ENCODE measurements around the gene SRP68. TPM values are rescaled to one million over a fixed set of nuclear protein-coding genes. Genes with fewer than 3 reads are reported as not detected.

Gene SRP68
- total RNA-seq, 1 donor from 2014 or later: 17.0 TPM

- DNase-seq: no peak
Observed at GRCh38 chr17:76017481-76018339, 54.6 kb downstream of the SRP68 start.

- DNase-seq: no peak
Observed at GRCh38 chr17:76014925-76015261, 57.4 kb downstream of the SRP68 start.

GRCh38 chr17:76014100-76014924, 58.0 kb downstream of the SRP68 start:
- DNase-seq: peak; percentile 16

- no peak for DNase-seq
Observed at GRCh38 chr17:76013377-76013932, 58.9 kb downstream of the SRP68 start.

- no peak for DNase-seq
Observed at GRCh38 chr17:76011951-76012350, 60.4 kb downstream of the SRP68 start.

GRCh38 chr17:76009969-76010661, 62.2 kb downstream of the SRP68 start:
- DNase-seq: no peak

- DNase-seq: no peak
Observed at GRCh38 chr17:76009447-76009846, 62.9 kb downstream of the SRP68 start.

- DNase-seq: no peak
Observed at GRCh38 chr17:76008630-76009425, 63.5 kb downstream of the SRP68 start.

GRCh38 chr17:76008208-76008607, 64.1 kb downstream of the SRP68 start:
- no peak for DNase-seq

- no peak for DNase-seq
Observed at GRCh38 chr17:76007850-76008165, 64.5 kb downstream of the SRP68 start.

GRCh38 chr17:76007131-76007849, 65.0 kb downstream of the SRP68 start:
- no peak for DNase-seq

- DNase-seq: peak; percentile 29
Observed at GRCh38 chr17:76005263-76006149, 66.8 kb downstream of the SRP68 start.

GRCh38 chr17:76004750-76005262, 67.5 kb downstream of the SRP68 start:
- no peak for DNase-seq

GRCh38 chr17:76003915-76004314, 68.4 kb downstream of the SRP68 start:
- no peak for DNase-seq

- DNase-seq: no peak
Observed at GRCh38 chr17:76002100-76002499, 70.2 kb downstream of the SRP68 start.

- no peak for DNase-seq
Observed at GRCh38 chr17:76000755-76001521, 71.4 kb downstream of the SRP68 start, which contains the start of gene CDK3. Gene CDK3, plus strand, starts transcription at chr17:76000855. Its CDS starts 571 bp downstream, at chr17:76001426.

GRCh38 chr17:76000016-76000754, 72.1 kb downstream of the SRP68 start:
- no peak for DNase-seq

GRCh38 chr17:75998327-75998795, 74.0 kb downstream of the SRP68 start:
- no peak for DNase-seq
